ENCODE measurements around the gene UCP2. TPM values are rescaled to one million over a fixed set of nuclear protein-coding genes. Genes with fewer than 3 reads are reported as not detected.

UCP2 gene
- total RNA-seq, 2 experiments from 2014 or later, result 145 to 358 TPM

- Histone ChIP-seq H3K4me1 (ENCODE audit: insufficient read depth, low read length, poor library complexity, severe bottlenecking) (peaks cover 37% of the 10 kb centered on the region), H3K36me3 (ENCODE audit: insufficient read depth, low read length) (no peaks in the 10 kb centered on the region), H3K9me3 (ENCODE audit: low read length) (no peaks in the 10 kb centered on the region), H3K4me3 (ENCODE audit: low read depth, low read length, poor library complexity, severe bottlenecking) (no peak overlapping the region), H3K27ac (ENCODE audit: low read depth, low read length, poor library complexity, severe bottlenecking) (no peak overlapping the region), H2AFZ (ENCODE audit: low read length) (no peak overlapping the region), H3K79me2 (ENCODE audit: insufficient read depth, low read depth, low read length) (no peaks in the 10 kb centered on the region), H4K20me1 (ENCODE audit: insufficient read depth, low read length) (no peaks in the 10 kb centered on the region), H3K4me2 (ENCODE audit: low read length) (no peak overlapping the region), H3K9me2 (ENCODE audit: insufficient read depth, low read length) (no peaks in the 10 kb centered on the region)
- ChIA-PET POLR2A (interaction anchor here (0.7 to 1.4 kb wide), 3 partner anchors 9 to 1128 kb away, joined by 3 to 4 read pairs (median 3); no protein-coding TSS in a partner anchor), CTCF (ENCODE audit: unreplicated experiment) (no interaction called here)
- DNase-seq (ENCODE audit: low spot score), result no peak
- TF ChIP-seq EZH2phosphoT487 (IDR thresholded peaks at IDR 0.05; ENCODE audit: borderline replicate concordance, low read depth, low read length) (no peak), CTCF (conservative IDR thresholded peaks at IDR 0.05; ENCODE audit: low read length) (no peak)
- intact Hi-C loops (cut with micrococcal nuclease; ENCODE audit: unreplicated experiment), result no loop called here
- no TSS peak for BruUV-seq (replicated peaks)
Observed at GRCh38 chr11:74011360-74012073, 28.9 kb upstream of the UCP2 start.

- no peaks in the 10 kb centered on the region for H3K36me3 ChIP-seq (ENCODE audit: insufficient read depth, low read length)
- POLR2A ChIA-PET, result interaction anchor here (0.5 kb wide), 1 partner anchor 1460 kb away, joined by 5 read pairs; no protein-coding TSS in a partner anchor
- no peak for DNase-seq (ENCODE audit: low spot score)
- no peaks in the 10 kb centered on the region for H3K79me2 ChIP-seq (ENCODE audit: insufficient read depth, low read depth, low read length)
- no peaks in the 10 kb centered on the region for H3K9me3 ChIP-seq (ENCODE audit: low read length)
- CTCF ChIA-PET (ENCODE audit: unreplicated experiment), result no interaction called here
- H3K9me2 ChIP-seq (ENCODE audit: insufficient read depth, low read length), result no peaks in the 10 kb centered on the region
- H4K20me1 ChIP-seq (ENCODE audit: insufficient read depth, low read length), result no peaks in the 10 kb centered on the region
- BruUV-seq (replicated peaks), result no TSS peak
- TF ChIP-seq EZH2phosphoT487 (IDR thresholded peaks at IDR 0.05; ENCODE audit: borderline replicate concordance, low read depth, low read length) (no peak), CTCF (conservative IDR thresholded peaks at IDR 0.05; ENCODE audit: low read length) (no peak)
- H3K4me2 ChIP-seq (ENCODE audit: low read length), result no peak overlapping the region
- peaks cover 37% of the 10 kb centered on the region for H3K4me1 ChIP-seq (ENCODE audit: insufficient read depth, low read length, poor library complexity, severe bottlenecking)
- intact Hi-C loops (cut with micrococcal nuclease; ENCODE audit: unreplicated experiment), result no loop called here
- no peak overlapping the region for H3K27ac ChIP-seq (ENCODE audit: low read depth, low read length, poor library complexity, severe bottlenecking)
- H2AFZ ChIP-seq (ENCODE audit: low read length), result no peak overlapping the region
- no peak overlapping the region for H3K4me3 ChIP-seq (ENCODE audit: low read depth, low read length, poor library complexity, severe bottlenecking)
Observed at GRCh38 chr11:74010306-74011300, 28.0 kb upstream of the UCP2 start.
